WERI-Rb-1 (cell line): ENCODE measurements around the gene NPTXR.

ENCODE experiments used
- DNase-seq: peaks from one replicate; pipeline ENCODE4 v3.0.0-alpha.2; 2020
- H3K27ac ChIP-seq: fragments of 250-450 bp; sonication (Bioruptor Pico); 2 replicates; pipeline ENCODE4 v1.5.1; 2020; ENCODE audit warnings: mild to moderate bottlenecking, moderate library complexity
- H3K27me3 ChIP-seq: fragments of 250-450 bp; sonication (Bioruptor Pico); 2 replicates; pipeline ENCODE4 v1.5.1; 2021; ENCODE audit warnings: mild to moderate bottlenecking, low read depth, moderate library complexity; ENCODE audit not compliant: insufficient read depth, severe bottlenecking
- H3K36me3 ChIP-seq: fragments of 250-450 bp; sonication (Bioruptor Pico); 2 replicates; pipeline ENCODE4 v1.5.1; 2020; ENCODE audit warnings: mild to moderate bottlenecking, moderate library complexity
- H3K4me3 ChIP-seq: 2 replicates; pipeline ENCODE4 v1.5.1; 2011; ENCODE audit warnings: low read depth, mild to moderate bottlenecking, control low read depth, low read length
- H3K9me3 ChIP-seq: fragments of 250-450 bp; sonication (Bioruptor Pico); 2 replicates; pipeline ENCODE4 v1.5.1; 2021; ENCODE audit warnings: mild to moderate bottlenecking, moderate library complexity; ENCODE audit not compliant: severe bottlenecking
- TF ChIP-seq, protein P1 (sequence below): IDR thresholded peaks from 2 replicates; pipeline ENCODE4 v1.5.1; 2011; ENCODE audit warnings: low read depth, mild to moderate bottlenecking, control low read depth, inconsistent platforms, low read length

The NPTXR gene

DNA sequence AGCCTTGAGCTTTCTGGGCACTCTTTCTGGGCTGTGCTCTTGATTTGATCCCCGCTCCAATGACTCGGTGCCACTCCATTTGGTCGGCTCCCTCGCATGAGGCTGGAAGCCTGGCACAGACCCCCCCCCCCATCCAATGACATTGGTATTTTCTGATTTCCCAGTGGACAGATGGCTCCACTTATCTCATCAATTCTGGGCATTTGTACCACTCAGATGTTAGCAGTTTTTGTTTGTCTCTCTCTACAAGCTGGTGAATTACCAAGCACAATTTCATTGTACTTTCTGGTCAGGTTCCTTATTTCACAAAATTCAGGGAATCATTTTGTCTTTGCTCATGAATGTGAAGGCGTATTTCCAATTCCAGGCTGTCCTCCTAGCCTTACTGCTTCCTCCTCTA is 59.0 kb downstream of the NPTXR start:
- Histone ChIP-seq H3K27ac (no peak overlapping the region), H3K4me3 (no peak overlapping the region), H3K9me3 (no peaks in the 10 kb centered on the region), H3K36me3 (no peaks in the 10 kb centered on the region), H3K27me3 (no peaks in the 10 kb centered on the region)
- TF ChIP-seq, protein P1, sequence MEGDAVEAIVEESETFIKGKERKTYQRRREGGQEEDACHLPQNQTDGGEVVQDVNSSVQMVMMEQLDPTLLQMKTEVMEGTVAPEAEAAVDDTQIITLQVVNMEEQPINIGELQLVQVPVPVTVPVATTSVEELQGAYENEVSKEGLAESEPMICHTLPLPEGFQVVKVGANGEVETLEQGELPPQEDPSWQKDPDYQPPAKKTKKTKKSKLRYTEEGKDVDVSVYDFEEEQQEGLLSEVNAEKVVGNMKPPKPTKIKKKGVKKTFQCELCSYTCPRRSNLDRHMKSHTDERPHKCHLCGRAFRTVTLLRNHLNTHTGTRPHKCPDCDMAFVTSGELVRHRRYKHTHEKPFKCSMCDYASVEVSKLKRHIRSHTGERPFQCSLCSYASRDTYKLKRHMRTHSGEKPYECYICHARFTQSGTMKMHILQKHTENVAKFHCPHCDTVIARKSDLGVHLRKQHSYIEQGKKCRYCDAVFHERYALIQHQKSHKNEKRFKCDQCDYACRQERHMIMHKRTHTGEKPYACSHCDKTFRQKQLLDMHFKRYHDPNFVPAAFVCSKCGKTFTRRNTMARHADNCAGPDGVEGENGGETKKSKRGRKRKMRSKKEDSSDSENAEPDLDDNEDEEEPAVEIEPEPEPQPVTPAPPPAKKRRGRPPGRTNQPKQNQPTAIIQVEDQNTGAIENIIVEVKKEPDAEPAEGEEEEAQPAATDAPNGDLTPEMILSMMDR, result no peak
- DNase-seq, result no peak

DNA sequence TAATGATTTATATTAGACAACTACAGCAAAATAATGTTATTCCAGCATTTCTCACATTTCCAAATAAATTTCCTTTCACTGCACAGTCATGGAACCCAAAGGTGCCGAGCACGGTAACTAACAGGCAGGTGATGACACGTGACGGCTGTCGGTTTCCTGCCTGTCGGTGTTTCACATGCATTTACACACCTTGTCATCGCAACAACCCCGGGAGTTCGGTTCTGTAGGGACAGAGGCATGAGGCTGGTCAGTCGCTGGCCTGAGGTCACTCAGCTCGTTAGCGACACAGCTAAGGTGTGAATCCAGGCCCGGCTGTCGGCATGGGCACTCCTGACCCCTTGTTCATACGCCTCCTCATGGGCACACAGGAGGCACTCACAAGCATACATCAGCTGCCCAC is 59.8 kb downstream of the NPTXR start:
- TF ChIP-seq, protein P1, result no peak
- H3K27me3 ChIP-seq, result no peaks in the 10 kb centered on the region
- H3K4me3 ChIP-seq, result no peak overlapping the region
- H3K36me3 ChIP-seq, result no peaks in the 10 kb centered on the region
- H3K9me3 ChIP-seq, result no peaks in the 10 kb centered on the region
- DNase-seq, result no peak
- H3K27ac ChIP-seq, result no peak overlapping the region

DNA sequence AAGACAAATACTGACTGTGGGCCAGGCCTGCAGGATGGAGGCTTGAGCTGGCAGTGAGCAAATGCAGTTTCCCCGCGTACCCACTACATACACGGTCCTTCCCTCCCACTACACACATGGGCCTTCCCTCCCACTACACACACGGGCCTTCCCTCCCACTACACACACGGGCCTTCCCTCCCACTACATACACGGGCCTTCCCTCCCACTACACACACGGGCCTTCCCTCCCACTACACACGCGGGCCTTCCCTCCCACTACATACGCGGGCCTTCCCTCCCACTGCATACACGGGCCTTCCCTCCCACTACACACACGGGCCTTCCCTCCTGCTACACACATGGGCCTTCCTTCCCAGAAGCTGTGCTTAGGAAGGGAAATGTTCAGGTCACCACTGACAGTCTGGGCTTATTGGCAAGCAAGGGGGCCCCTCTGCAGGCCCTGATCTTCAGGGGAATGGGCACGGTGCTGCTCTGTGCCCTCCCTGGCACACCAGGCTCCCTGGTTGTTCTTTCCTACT is 60.7 kb downstream of the NPTXR start:
- no peaks in the 10 kb centered on the region for H3K9me3 ChIP-seq
- no peak overlapping the region for H3K4me3 ChIP-seq
- TF ChIP-seq, protein P1, result no peak
- no peaks in the 10 kb centered on the region for H3K36me3 ChIP-seq
- no peak overlapping the region for H3K27ac ChIP-seq
- no peaks in the 10 kb centered on the region for H3K27me3 ChIP-seq
- DNase-seq, result no peak

DNA sequence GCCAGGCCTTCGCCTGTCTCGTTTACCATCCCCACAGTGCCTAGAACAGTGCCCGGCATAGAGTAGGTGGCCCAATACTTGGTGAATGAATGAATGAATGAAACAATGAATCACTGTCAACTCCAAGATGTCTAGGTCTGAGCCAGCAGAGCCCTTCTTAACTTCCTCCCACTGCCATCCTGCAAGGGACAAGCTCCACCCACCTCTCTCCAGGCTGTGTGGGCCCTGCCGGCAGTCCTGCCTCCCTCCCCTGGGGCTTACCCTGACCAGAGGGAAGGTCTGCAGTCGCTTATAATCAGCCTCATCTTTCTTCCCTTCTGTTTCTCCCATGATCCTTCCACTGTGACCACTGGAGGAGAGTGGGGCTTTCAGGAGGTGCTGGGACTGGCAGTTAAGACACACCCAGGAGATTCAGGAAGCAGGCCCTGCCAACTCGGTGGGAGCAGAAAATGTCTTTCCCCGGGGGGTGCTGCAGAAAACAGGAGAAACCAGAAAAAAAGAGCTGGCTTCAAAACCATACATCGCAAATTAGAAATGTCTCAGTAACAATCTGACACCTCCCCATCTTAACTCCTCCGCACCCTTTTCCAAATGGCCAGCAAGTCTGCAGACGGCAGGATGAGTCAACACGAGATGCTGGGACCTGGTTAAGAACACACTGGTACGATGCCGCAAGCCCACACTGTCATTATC is 61.3 kb downstream of the NPTXR start:
- no peak overlapping the region for H3K4me3 ChIP-seq
- no peaks in the 10 kb centered on the region for H3K9me3 ChIP-seq
- H3K27me3 ChIP-seq, result no peaks in the 10 kb centered on the region
- DNase-seq, result peak; percentile 75
- H3K36me3 ChIP-seq, result no peaks in the 10 kb centered on the region
- TF ChIP-seq, protein P1, result no peak
- H3K27ac ChIP-seq, result no peak overlapping the region; the same call in 1 of the 2 replicates

DNA sequence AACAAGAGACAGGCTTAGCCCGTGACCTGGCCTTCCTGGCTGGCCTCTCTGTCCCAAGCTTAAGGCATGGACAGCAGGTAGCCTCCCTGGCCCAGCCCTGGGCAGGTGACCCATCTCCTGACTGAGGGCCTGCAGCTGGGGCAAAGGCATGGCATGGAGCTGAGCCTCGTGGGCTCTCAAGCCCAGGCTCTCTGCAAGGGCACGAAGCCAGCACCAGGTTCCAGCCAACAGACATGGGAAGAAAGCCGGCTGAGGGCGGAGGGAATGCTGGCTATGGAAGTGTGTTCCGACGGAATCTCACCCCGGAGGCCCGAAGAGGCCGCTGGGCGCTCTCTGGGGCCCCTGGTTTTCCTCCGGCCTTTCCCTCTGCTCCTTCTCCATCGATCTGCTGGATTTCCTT is 62.8 kb downstream of the NPTXR start:
- Histone ChIP-seq H3K36me3 (no peaks in the 10 kb centered on the region), H3K9me3 (no peaks in the 10 kb centered on the region)

More for the DNA sequence above, 62.8 kb downstream of the NPTXR start:
- TF ChIP-seq, protein P1, result no peak
- no peak overlapping the region for H3K27ac ChIP-seq
- no peaks in the 10 kb centered on the region for H3K27me3 ChIP-seq
- DNase-seq, result no peak
- H3K4me3 ChIP-seq, result no peak overlapping the region
